CD4-positive, alpha-beta T cell (primary cell): ENCODE results near the gene VAV2. TPM values are rescaled to one million over a fixed set of nuclear protein-coding genes. Genes with fewer than 3 reads are reported as not detected.

ENCODE experiments used
- ATAC-seq: fragments of 200-7000 bp; cut with Tn5 transposase; one replicate; pipeline ENCODE4 v1.10.0; 2022; ENCODE audit warnings: mild to moderate bottlenecking; ENCODE audit not compliant: poor library complexity
- CTCF ChIA-PET: fragments of 350-600 bp; sonication (Branson Sonifier 250); formaldehyde crosslinking; loops from one replicate; lab custom pipeline; 2021; ENCODE audit warnings: antibody characterized with exemption, inconsistent platforms; lab: Charles Lee
- POLR2A ChIA-PET: fragments of 350-600 bp; sonication (Branson Sonifier 250); formaldehyde crosslinking; loops from one replicate; lab custom pipeline; 2021; ENCODE audit warnings: antibody characterized with exemption, inconsistent platforms; lab: Charles Lee
- DNase-seq, 14 experiments: peaks; one replicate each; pipeline ENCODE4 v3.0.0-alpha.2; 2013 to 2020; ENCODE audit warnings: mixed read lengths in 2 of 14
- H3K27ac ChIP-seq, 2 donors: one replicate each; pipeline versions ENCODE4 v1.5.1 to v1.7.0; 2013; ENCODE audit warnings: low read length in 2 of 2, low read depth in 1 of 2, mild to moderate bottlenecking in 1 of 2
- H3K27me3 ChIP-seq, 2 experiments: 1 replicate in 1 of 2; 2 replicates in 1 of 2; pipeline versions ENCODE4 v1.6.1 to v1.7.0; 2013; ENCODE audit warnings: low read length in 2 of 2, control low read depth in 1 of 2, mild to moderate bottlenecking in 1 of 2, moderate library complexity in 1 of 2; ENCODE audit not compliant: insufficient read depth in 2 of 2, control insufficient read depth in 1 of 2
- H3K36me3 ChIP-seq: one replicate; pipeline ENCODE4 v1.6.1; 2013; ENCODE audit warnings: low read length, control low read depth; ENCODE audit not compliant: insufficient read depth
- H3K4me1 ChIP-seq: one replicate; pipeline ENCODE4 v1.6.1; 2013; ENCODE audit warnings: low read length, control low read depth; ENCODE audit not compliant: insufficient read depth
- H3K4me3 ChIP-seq: one replicate; pipeline ENCODE4 v1.5.1; 2013; ENCODE audit warnings: mild to moderate bottlenecking, low read length, moderate library complexity
- H3K9me3 ChIP-seq, 2 experiments: 1 replicate in 1 of 2; 2 replicates in 1 of 2; pipeline versions ENCODE4 v1.6.1 to v1.7.0; 2013; ENCODE audit warnings: low read length in 2 of 2, mild to moderate bottlenecking in 2 of 2, control low read depth in 1 of 2, moderate library complexity in 1 of 2; ENCODE audit not compliant: control insufficient read depth in 1 of 2, insufficient read depth in 1 of 2
- H3K27ac Mint-ChIP-seq: one replicate; pipeline ENCODE4 v1.8.0; 2020; ENCODE audit warnings: mixed read lengths
- H3K27me3 Mint-ChIP-seq: one replicate; pipeline ENCODE4 v1.8.0; 2021; ENCODE audit warnings: mixed read lengths
- H3K36me3 Mint-ChIP-seq: one replicate; pipeline ENCODE4 v1.8.0; 2021; ENCODE audit warnings: low read depth, mixed read lengths
- H3K4me1 Mint-ChIP-seq: one replicate; pipeline ENCODE4 v1.8.0; 2021; ENCODE audit warnings: low read depth, mixed read lengths
- H3K4me3 Mint-ChIP-seq: one replicate; pipeline ENCODE4 v1.8.0; 2020; ENCODE audit warnings: mild to moderate bottlenecking, mixed read lengths
- H3K9me3 Mint-ChIP-seq: one replicate; pipeline ENCODE4 v1.8.0; 2020; ENCODE audit warnings: mixed read lengths
- intact Hi-C, 2 experiments: fragments of 100-400 bp; cut with DNase I in 1 of 2; cut with micrococcal nuclease in 1 of 2; formaldehyde crosslinking; loops; one replicate each; pipeline versions ENCODE4 v1.15.1 to v1.9.0; 2023 to 2025; cut with DNase I, micrococcal nuclease
- total RNA-seq, 174 experiments: library from RNA in 2 of 174; stranded (reverse) in 2 of 174; gene quantifications; one replicate each; pipeline ENCODE4 v1.2.3 and lab custom pipeline; 2021 to 2026
- TF ChIP-seq, protein P1 (sequence below): fragments of 200-600 bp; IDR thresholded peaks from one replicate; pipeline ENCODE4 v1.8.0; 2022; ENCODE audit warnings: antibody characterized with exemption, mild to moderate bottlenecking

Gene VAV2
- total RNA-seq, 2 experiments from 2014 or later, result 1.6 to 1.7 TPM

GRCh38 chr9:133737774-133738639 is 254.1 kb downstream of the VAV2 start, which contains the start of gene SARDH:
Gene SARDH (minus strand): TSS chr9:133738352. CDS start chr9:133734173, 4,179 bp downstream.
- Histone ChIP-seq H3K9me3 (no peaks in the 10 kb centered on the region), H3K4me1 (peaks cover 20% of the 10 kb centered on the region), H3K27me3 (no peaks in the 10 kb centered on the region), H3K4me3 (peak within 1 kb of the TSS; percentile 48), H3K27ac (no peak within 1 kb of the TSS), H3K36me3 (no peaks in the 10 kb centered on the region)
- peak in 11 of 14 experiments; percentile 7 to 66 (median 27) for DNase-seq
- intact Hi-C loops, result no loop called here
- H3K36me3 Mint-ChIP-seq, result no peaks in the 10 kb centered on the region
- CTCF ChIA-PET, result no interaction called here
- H3K9me3 Mint-ChIP-seq, result no peaks in the 10 kb centered on the region
- no peaks in the 10 kb centered on the region for H3K27me3 Mint-ChIP-seq
- H3K4me3 Mint-ChIP-seq, result peak within 1 kb of the TSS; percentile 42
- H3K27ac Mint-ChIP-seq, result no peak within 1 kb of the TSS
- peaks cover 9% of the 10 kb centered on the region for H3K4me1 Mint-ChIP-seq
- ATAC-seq, result peak; percentile 70
- TF ChIP-seq, protein P1, sequence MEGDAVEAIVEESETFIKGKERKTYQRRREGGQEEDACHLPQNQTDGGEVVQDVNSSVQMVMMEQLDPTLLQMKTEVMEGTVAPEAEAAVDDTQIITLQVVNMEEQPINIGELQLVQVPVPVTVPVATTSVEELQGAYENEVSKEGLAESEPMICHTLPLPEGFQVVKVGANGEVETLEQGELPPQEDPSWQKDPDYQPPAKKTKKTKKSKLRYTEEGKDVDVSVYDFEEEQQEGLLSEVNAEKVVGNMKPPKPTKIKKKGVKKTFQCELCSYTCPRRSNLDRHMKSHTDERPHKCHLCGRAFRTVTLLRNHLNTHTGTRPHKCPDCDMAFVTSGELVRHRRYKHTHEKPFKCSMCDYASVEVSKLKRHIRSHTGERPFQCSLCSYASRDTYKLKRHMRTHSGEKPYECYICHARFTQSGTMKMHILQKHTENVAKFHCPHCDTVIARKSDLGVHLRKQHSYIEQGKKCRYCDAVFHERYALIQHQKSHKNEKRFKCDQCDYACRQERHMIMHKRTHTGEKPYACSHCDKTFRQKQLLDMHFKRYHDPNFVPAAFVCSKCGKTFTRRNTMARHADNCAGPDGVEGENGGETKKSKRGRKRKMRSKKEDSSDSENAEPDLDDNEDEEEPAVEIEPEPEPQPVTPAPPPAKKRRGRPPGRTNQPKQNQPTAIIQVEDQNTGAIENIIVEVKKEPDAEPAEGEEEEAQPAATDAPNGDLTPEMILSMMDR, result no peak
- POLR2A ChIA-PET, result interaction anchor here (0.6 to 1.0 kb wide), 4 partner anchors 11 to 204 kb away, joined by 3 to 5 read pairs (median 4); no protein-coding TSS in a partner anchor

- Mint-ChIP-seq H3K27me3 (no peaks in the 10 kb centered on the region), H3K36me3 (no peaks in the 10 kb centered on the region), H3K4me3 (no peak overlapping the region), H3K4me1 (peaks cover 9% of the 10 kb centered on the region), H3K9me3 (no peaks in the 10 kb centered on the region), H3K27ac (no peak overlapping the region)
- ChIA-PET CTCF (no interaction called here), POLR2A (no interaction called here)
- Histone ChIP-seq H3K4me1 (peaks cover 15% of the 10 kb centered on the region), H3K36me3 (no peaks in the 10 kb centered on the region), H3K27me3 (no peaks in the 10 kb centered on the region), H3K27ac (no peak overlapping the region), H3K4me3 (no peak overlapping the region), H3K9me3 (no peaks in the 10 kb centered on the region)
- intact Hi-C loops, result no loop called here
- TF ChIP-seq, protein P1, result no peak
- ATAC-seq (no peak), DNase-seq (no peak)
Observed at GRCh38 chr9:133737071-133737773, 254.9 kb downstream of the VAV2 start.

DNA sequence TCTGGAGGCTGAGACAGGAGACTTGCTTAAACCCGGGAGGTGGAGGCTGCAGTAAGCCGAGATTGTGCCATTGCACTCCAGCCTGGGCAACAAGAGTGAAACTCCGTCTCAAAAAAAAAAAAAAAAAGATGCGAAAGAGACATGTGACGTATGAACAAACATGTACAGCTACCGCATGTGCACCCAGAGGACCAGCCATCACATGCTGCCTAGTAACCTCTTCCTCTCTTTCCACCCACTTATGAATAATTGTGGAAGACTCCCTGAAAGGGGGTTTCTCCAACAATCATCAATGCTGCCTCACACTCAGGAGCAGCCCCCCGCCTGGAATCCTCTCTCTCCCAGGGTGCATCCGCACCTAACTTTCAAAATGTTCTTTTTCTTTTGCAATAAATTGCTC is 256.2 kb downstream of the VAV2 start:
- CTCF ChIA-PET, result no interaction called here
- Mint-ChIP-seq H3K4me3 (no peak overlapping the region), H3K4me1 (peaks cover 9% of the 10 kb centered on the region), H3K27me3 (no peaks in the 10 kb centered on the region), H3K9me3 (no peaks in the 10 kb centered on the region), H3K27ac (no peak overlapping the region), H3K36me3 (no peaks in the 10 kb centered on the region)
- Histone ChIP-seq H3K27me3 (no peaks in the 10 kb centered on the region), H3K9me3 (no peaks in the 10 kb centered on the region), H3K4me1 (peaks cover 15% of the 10 kb centered on the region), H3K4me3 (no peak overlapping the region), H3K36me3 (no peaks in the 10 kb centered on the region), H3K27ac (no peak overlapping the region)
- no peak for ATAC-seq
- no peak for DNase-seq
- intact Hi-C loops, result no loop called here
- TF ChIP-seq, protein P1, result no peak
- POLR2A ChIA-PET, result no interaction called here
